ENCODE data around the gene RAB7B. TPM values are rescaled to one million over a fixed set of nuclear protein-coding genes. Genes with fewer than 3 reads are reported as not detected.

Gene RAB7B
- total RNA-seq, 1 donor from 2014 or later = 0.82 TPM

DNA sequence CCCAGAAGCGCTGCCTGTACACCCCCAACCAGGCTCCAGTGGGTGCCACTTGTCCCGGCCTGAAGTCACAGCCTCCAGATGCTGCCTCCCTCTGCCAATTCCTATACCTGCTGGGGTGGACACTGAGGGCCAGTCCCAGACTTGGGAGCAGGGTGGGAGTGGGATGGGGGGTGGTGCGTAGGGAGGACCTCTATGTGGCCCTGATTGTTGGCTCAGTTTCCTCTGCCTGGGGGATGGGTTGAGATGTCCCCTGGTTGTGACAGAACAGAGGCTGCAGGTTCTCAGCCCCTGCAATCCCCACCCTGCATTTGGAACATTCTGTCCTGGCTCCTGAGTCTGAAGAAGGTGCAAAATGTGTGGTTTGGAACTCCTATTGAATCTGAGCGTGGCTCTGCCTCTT is 27.2 kb downstream of the RAB7B start:
- DNase-seq (ENCODE audit: extremely low spot score, unreplicated experiment) = no peak
- no peaks in the 10 kb centered on the region for H3K9me3 Mint-ChIP-seq
- peak overlapping the region; percentile 34 for H3K27ac Mint-ChIP-seq
- no peaks in the 10 kb centered on the region for H3K36me3 Mint-ChIP-seq
- peaks cover 20% of the 10 kb centered on the region for H3K27me3 Mint-ChIP-seq
- H3K4me1 Mint-ChIP-seq (ENCODE audit: unreplicated experiment) = peaks cover 19% of the 10 kb centered on the region
- H3K4me3 Mint-ChIP-seq = no peak overlapping the region
- TF ChIP-seq, protein P1, sequence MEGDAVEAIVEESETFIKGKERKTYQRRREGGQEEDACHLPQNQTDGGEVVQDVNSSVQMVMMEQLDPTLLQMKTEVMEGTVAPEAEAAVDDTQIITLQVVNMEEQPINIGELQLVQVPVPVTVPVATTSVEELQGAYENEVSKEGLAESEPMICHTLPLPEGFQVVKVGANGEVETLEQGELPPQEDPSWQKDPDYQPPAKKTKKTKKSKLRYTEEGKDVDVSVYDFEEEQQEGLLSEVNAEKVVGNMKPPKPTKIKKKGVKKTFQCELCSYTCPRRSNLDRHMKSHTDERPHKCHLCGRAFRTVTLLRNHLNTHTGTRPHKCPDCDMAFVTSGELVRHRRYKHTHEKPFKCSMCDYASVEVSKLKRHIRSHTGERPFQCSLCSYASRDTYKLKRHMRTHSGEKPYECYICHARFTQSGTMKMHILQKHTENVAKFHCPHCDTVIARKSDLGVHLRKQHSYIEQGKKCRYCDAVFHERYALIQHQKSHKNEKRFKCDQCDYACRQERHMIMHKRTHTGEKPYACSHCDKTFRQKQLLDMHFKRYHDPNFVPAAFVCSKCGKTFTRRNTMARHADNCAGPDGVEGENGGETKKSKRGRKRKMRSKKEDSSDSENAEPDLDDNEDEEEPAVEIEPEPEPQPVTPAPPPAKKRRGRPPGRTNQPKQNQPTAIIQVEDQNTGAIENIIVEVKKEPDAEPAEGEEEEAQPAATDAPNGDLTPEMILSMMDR (conservative IDR thresholded peaks at IDR 0.05) = no peak

DNA sequence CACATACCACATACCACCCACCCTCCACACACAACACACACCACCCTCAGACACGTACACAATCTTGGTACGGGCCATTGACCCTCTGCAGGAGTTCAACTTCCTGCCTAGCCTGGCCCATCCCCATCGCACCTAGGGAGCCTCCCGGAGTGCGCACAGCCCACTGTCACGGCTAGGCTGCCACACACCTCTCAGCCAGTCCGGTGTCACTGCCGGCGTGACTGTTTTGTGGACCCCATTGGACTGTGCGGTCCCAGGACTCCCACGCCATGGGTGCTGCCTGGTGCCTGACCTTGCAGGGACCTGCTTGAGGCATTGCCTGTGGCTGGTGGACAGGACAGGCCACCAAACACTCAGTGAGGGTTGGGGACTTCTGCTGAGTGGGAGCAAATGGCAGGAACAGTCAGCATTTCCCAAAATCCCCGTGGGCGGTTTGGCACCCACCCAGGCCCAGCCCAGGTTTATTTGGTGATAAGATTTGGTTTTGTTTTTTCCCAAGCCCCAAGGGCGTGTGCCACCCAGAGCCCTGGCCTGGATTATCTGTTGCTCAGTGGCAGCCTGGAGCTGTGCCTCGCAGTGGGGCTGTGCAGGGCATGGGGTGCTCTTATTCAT is 27.7 kb downstream of the RAB7B start:
- DNase-seq (ENCODE audit: extremely low spot score, unreplicated experiment) = no peak
- Mint-ChIP-seq H3K27me3 (peaks cover 20% of the 10 kb centered on the region), H3K4me1 (ENCODE audit: unreplicated experiment) (peaks cover 19% of the 10 kb centered on the region), H3K9me3 (no peaks in the 10 kb centered on the region), H3K36me3 (no peaks in the 10 kb centered on the region), H3K4me3 (no peak overlapping the region), H3K27ac (no peak overlapping the region)
- TF ChIP-seq, protein P1 (conservative IDR thresholded peaks at IDR 0.05) = no peak

DNA sequence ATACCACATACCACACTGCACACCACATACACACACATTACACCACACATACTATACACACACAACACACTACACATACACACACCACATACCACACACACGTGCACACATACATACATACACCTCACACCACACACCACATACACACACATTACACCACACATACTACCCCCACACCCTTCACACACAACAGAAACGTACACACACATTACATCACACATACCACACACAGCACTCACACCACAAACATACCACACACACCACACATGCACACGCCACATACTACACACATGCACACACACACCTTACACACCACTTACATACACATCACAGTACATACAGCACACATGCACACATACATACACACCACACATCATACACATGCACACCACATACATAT is 28.5 kb downstream of the RAB7B start:
- H3K4me1 Mint-ChIP-seq (ENCODE audit: unreplicated experiment) = peaks cover 12% of the 10 kb centered on the region
- no peaks in the 10 kb centered on the region for H3K9me3 Mint-ChIP-seq

DNA sequence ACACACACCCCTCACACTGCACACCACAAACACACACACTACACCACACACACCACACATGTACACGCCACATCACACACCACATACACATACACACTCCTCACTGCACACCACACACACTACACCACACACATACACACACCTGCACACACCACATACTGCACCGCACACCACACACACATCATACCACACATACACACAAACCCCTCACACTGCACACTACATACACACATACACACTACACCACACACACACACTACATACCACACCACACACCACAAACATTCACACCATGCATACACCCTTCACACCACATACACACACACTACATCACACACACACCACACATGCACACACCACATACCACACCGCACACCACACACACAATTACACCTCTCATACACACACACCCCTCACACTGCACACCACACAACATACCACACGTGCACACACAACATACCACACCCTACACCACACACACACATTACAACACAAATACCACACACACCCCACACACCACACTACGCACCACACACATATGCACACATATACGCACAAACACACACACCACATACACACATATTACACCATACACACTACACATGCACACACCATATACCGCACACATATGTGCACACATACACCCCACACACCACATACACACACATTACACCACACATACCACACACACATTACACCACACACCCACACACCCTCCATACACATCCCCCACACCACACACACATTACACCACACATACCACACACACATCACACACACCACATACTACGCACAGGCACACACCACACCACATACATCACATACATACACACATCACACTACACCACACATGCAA is 29.6 kb downstream of the RAB7B start:
- peaks cover 17% of the 10 kb centered on the region for H3K27me3 Mint-ChIP-seq
- H3K4me3 Mint-ChIP-seq = no peak overlapping the region
- no peaks in the 10 kb centered on the region for H3K36me3 Mint-ChIP-seq
- no peak overlapping the region for H3K27ac Mint-ChIP-seq
- no peak for DNase-seq (ENCODE audit: extremely low spot score, unreplicated experiment)
- peaks cover 12% of the 10 kb centered on the region for H3K4me1 Mint-ChIP-seq (ENCODE audit: unreplicated experiment)
- H3K9me3 Mint-ChIP-seq = no peaks in the 10 kb centered on the region
- TF ChIP-seq, protein P1 (conservative IDR thresholded peaks at IDR 0.05) = no peak

More for the DNA sequence above, 28.5 kb downstream of the RAB7B start:
- no peak overlapping the region for H3K4me3 Mint-ChIP-seq
- peaks cover 20% of the 10 kb centered on the region for H3K27me3 Mint-ChIP-seq
- H3K36me3 Mint-ChIP-seq = no peaks in the 10 kb centered on the region
- TF ChIP-seq, protein P1 (conservative IDR thresholded peaks at IDR 0.05) = no peak
- no peak for DNase-seq (ENCODE audit: extremely low spot score, unreplicated experiment)
- peak overlapping the region; percentile 6 for H3K27ac Mint-ChIP-seq

GRCh38 chr1:205972491-205973168 is 30.6 kb downstream of the RAB7B start:
- peaks cover 17% of the 10 kb centered on the region for H3K27me3 Mint-ChIP-seq
- H3K9me3 Mint-ChIP-seq = no peaks in the 10 kb centered on the region
- H3K4me3 Mint-ChIP-seq = no peak overlapping the region
- no peak for DNase-seq (ENCODE audit: extremely low spot score, unreplicated experiment)
- peaks cover 12% of the 10 kb centered on the region for H3K4me1 Mint-ChIP-seq (ENCODE audit: unreplicated experiment)
- TF ChIP-seq, protein P1 (conservative IDR thresholded peaks at IDR 0.05) = no peak
- no peak overlapping the region for H3K27ac Mint-ChIP-seq
- H3K36me3 Mint-ChIP-seq = no peaks in the 10 kb centered on the region

All from type B pancreatic cell (in vitro differentiated cells).